Neuronal stem cell (in vitro differentiated cells): ENCODE measurements around the gene HDAC4.

Source experiments
- DNase-seq: peaks from one replicate; pipeline ENCODE4 v3.0.0-alpha.2; 2013; ENCODE audit warnings: low spot score
- H2AFZ ChIP-seq: one replicate; pipeline ENCODE4 v1.6.1; 2013; ENCODE audit warnings: mild to moderate bottlenecking, low read length, inconsistent platforms
- H2AK5ac ChIP-seq: 2 replicates; pipeline ENCODE4 v1.6.1; 2013; ENCODE audit warnings: low read depth, mild to moderate bottlenecking, inconsistent platforms, low read length, moderate library complexity, mixed read lengths
- H2BK120ac ChIP-seq: 2 replicates; pipeline ENCODE4 v1.6.1; 2013; ENCODE audit warnings: low read depth, mild to moderate bottlenecking, inconsistent platforms, low read length, moderate library complexity, mixed read lengths
- H2BK12ac ChIP-seq: one replicate; pipeline ENCODE4 v1.6.1; 2013; ENCODE audit warnings: low read length, inconsistent platforms
- H2BK15ac ChIP-seq: 2 replicates; pipeline ENCODE4 v1.6.1; 2013; ENCODE audit warnings: mild to moderate bottlenecking, low read length, inconsistent platforms, mixed read lengths
- H2BK5ac ChIP-seq: one replicate; pipeline ENCODE4 v1.6.1; 2013; ENCODE audit warnings: inconsistent platforms, mild to moderate bottlenecking, low read length, moderate library complexity
- H3K14ac ChIP-seq: one replicate; pipeline ENCODE4 v1.6.1; 2013; ENCODE audit warnings: low read length, inconsistent platforms
- H3K18ac ChIP-seq: 2 replicates; pipeline ENCODE4 v1.6.1; 2013; ENCODE audit warnings: low read length, inconsistent platforms
- H3K23ac ChIP-seq: 2 replicates; pipeline ENCODE4 v1.6.1; 2013; ENCODE audit warnings: low read depth, mild to moderate bottlenecking, mixed read lengths, low read length, inconsistent platforms; ENCODE audit not compliant: poor library complexity
- H3K27ac ChIP-seq: replicated peaks from 3 replicates; pipeline ENCODE4 v1.5.1; 2013; ENCODE audit warnings: low read length, inconsistent platforms
- H3K27me3 ChIP-seq, 3 experiments: 2 replicates each; pipeline ENCODE4 v1.6.1; 2013; ENCODE audit warnings: low read length in 3 of 3, mild to moderate bottlenecking in 2 of 3, inconsistent platforms in 1 of 3, low read depth in 1 of 3, mixed read lengths in 1 of 3, moderate library complexity in 1 of 3; ENCODE audit not compliant: control insufficient read depth in 3 of 3, insufficient read depth in 3 of 3
- H3K36me3 ChIP-seq, 2 donors: replicated peaks in 1 of 2; 2 replicates each; pipeline ENCODE4 v1.6.1; 2013; ENCODE audit warnings: low read length in 2 of 2; ENCODE audit not compliant: control insufficient read depth in 2 of 2, insufficient read depth in 2 of 2
- H3K4ac ChIP-seq: 2 replicates; pipeline ENCODE4 v1.6.1; 2013; ENCODE audit warnings: inconsistent platforms, mild to moderate bottlenecking, low read length, moderate library complexity
- H3K4me1 ChIP-seq, 2 donors: 1 replicate in 1 of 2; 2 replicates in 1 of 2; pipeline ENCODE4 v1.6.1; 2013; ENCODE audit warnings: low read length in 2 of 2, low read depth in 1 of 2; ENCODE audit not compliant: control insufficient read depth in 2 of 2, insufficient read depth in 1 of 2
- H3K4me2 ChIP-seq: one replicate; pipeline ENCODE4 v1.6.1; 2013; ENCODE audit warnings: mild to moderate bottlenecking, low read length, inconsistent platforms; ENCODE audit not compliant: insufficient read depth, poor library complexity, severe bottlenecking
- H3K4me3 ChIP-seq, 2 donors: 2 replicates each; pipeline ENCODE4 v1.5.1; 2013; ENCODE audit warnings: low read length in 2 of 2, mild to moderate bottlenecking in 2 of 2, inconsistent platforms in 1 of 2, moderate library complexity in 1 of 2
- H3K79me1 ChIP-seq: one replicate; pipeline ENCODE4 v1.6.1; 2013; ENCODE audit warnings: low read depth, mild to moderate bottlenecking, inconsistent platforms, low read length, moderate library complexity
- H3K9ac ChIP-seq: one replicate; pipeline ENCODE4 v1.6.1; 2013; ENCODE audit warnings: mild to moderate bottlenecking, low read depth, low read length, inconsistent platforms; ENCODE audit not compliant: poor library complexity
- H3K9me3 ChIP-seq, 2 donors: replicated peaks in 1 of 2; 2 replicates each; pipeline versions ENCODE3 to v1.6.1; 2013; ENCODE audit warnings: low read length in 2 of 2, mild to moderate bottlenecking in 2 of 2, inconsistent platforms in 1 of 2, low read depth in 1 of 2, mixed read lengths in 1 of 2, moderate library complexity in 1 of 2; ENCODE audit not compliant: control insufficient read depth in 2 of 2, insufficient read depth in 1 of 2
- H4K8ac ChIP-seq: one replicate; pipeline ENCODE4 v1.6.1; 2013; ENCODE audit warnings: low read depth, mild to moderate bottlenecking, inconsistent platforms, low read length, moderate library complexity
- H4K91ac ChIP-seq: one replicate; pipeline ENCODE4 v1.6.1; 2013; ENCODE audit warnings: low read length, low read depth, mild to moderate bottlenecking, inconsistent platforms; ENCODE audit not compliant: poor library complexity
- WGBS, 2 donors: extraction: QIAGEN DNeasy Blood & Tissue Kit; methylation state at CpG; one replicate each; pipeline ENCODE4 v1.1.7; 2013; ENCODE audit warnings: missing lambda C conversion rate in 2 of 2, mixed read lengths in 1 of 2; ENCODE audit not compliant: insufficient read length in 2 of 2, insufficient replicate concordance in 1 of 2; ENCODE audit errors: extremely low coverage in 2 of 2; 5-methylcytosine and 5-hydroxymethylcytosine counted together

Gene HDAC4

DNA sequence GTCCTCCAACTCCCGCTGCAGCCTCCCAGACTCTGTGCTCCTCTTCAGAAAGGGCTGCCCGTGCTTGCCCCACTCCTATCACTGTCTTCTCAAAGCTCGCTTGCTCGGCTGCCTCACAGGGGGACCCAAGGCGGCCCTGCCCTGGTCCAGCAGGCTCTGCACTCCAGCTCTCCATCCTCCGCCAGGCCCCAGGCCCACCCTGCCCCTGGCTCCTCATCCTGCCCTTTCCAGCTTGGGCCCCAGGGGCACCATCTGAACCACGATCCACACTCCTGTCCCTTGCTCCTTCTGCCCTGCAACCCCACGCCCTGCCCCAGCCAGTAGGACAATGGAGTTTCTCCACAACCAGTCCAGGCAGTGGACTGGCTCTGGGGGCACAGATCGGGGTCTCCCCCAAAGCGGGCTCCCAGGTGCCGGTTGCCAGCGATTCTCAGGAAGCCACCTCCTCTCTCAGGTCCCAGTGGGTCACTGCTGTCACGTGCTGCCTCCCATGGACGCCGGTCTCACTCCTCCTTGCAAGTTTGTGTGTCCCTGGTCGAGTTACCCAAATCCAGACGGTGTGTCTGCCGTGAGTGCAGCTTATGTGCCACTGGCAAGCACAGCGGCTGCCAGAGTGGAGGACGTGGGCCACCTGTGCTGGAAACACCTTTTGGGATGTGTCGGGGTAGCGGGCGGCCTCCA, 238.5 kb downstream of the HDAC4 start:
- no peak overlapping the region for H3K9ac ChIP-seq
- H4K8ac ChIP-seq: no peak overlapping the region
- no peak overlapping the region for H3K4me2 ChIP-seq
- no peak overlapping the region for H3K14ac ChIP-seq
- peak overlapping the region; percentile 59 for H3K23ac ChIP-seq
- peaks cover 8 to 44% of the 10 kb centered on the region in 2 donors for H3K36me3 ChIP-seq
- no peak overlapping the region for H2BK12ac ChIP-seq
- no peak overlapping the region for H2BK15ac ChIP-seq
- no CpG with 5 or more reads among the region's 23 CpGs for WGBS, 2 donors
- H2BK5ac ChIP-seq: no peak overlapping the region
- H2BK120ac ChIP-seq: no peak overlapping the region
- H3K27me3 ChIP-seq: no peaks in the 10 kb centered on the region
- DNase-seq: no peak
- H3K18ac ChIP-seq: no peak overlapping the region
- no peak overlapping the region for H2AK5ac ChIP-seq
- H3K9me3 ChIP-seq: peaks cover 0 to 4% of the 10 kb centered on the region in 2 donors
- no peak overlapping the region for H4K91ac ChIP-seq
- peaks cover 3% of the 10 kb centered on the region for H3K79me1 ChIP-seq
- no peak overlapping the region for H3K27ac ChIP-seq
- H3K4me1 ChIP-seq: peaks cover 0 to 2% of the 10 kb centered on the region in 2 donors
- peak overlapping the region in 1 of 2 donors; percentile 33 for H3K4me3 ChIP-seq
- H2AFZ ChIP-seq: no peak overlapping the region
- H3K4ac ChIP-seq: no peak overlapping the region

DNA sequence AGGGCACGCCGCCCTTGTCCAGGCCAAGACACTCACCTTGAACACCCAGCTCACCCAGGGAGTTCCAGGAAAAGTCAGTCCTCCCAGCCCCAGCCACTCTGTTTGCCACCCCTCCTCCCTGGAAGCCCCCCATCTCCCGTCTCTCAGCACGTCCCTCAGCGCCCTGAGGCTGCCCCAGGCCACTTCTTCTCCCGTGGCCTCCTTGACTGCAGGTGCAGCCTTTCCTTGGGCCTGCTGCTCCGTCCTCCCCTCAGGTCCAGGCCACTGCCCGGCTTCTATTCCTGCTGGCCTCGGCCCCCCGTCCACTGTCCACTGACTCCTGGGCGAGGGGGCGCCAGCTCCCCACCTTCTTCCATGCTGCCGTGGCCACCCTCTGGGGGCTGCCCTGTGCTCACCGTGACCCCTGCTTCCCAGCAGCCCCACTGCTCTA, 239.1 kb downstream of the HDAC4 start:
- Histone ChIP-seq H3K4ac (no peak overlapping the region), H3K9ac (no peak overlapping the region), H2BK12ac (no peak overlapping the region), H3K4me1 (peaks cover 0 to 2% of the 10 kb centered on the region in 2 donors), H2BK120ac (no peak overlapping the region), H2BK15ac (no peak overlapping the region), H3K14ac (no peak overlapping the region), H3K36me3 (peaks cover 8 to 42% of the 10 kb centered on the region in 2 donors), H2AK5ac (no peak overlapping the region), H3K18ac (peak overlapping the region; percentile 25), H4K8ac (no peak overlapping the region), H3K9me3 (peaks cover 0 to 4% of the 10 kb centered on the region in 2 donors), H3K27ac (no peak overlapping the region), H4K91ac (no peak overlapping the region), H3K4me3 (no peak overlapping the region), H2AFZ (no peak overlapping the region), H3K4me2 (no peak overlapping the region), H2BK5ac (no peak overlapping the region), H3K79me1 (peaks cover 2% of the 10 kb centered on the region), H3K27me3 (no peaks in the 10 kb centered on the region), H3K23ac (peak overlapping the region; percentile 59)
- WGBS, 2 donors: no CpG with 5 or more reads among the region's 14 CpGs
- DNase-seq: no peak

DNA sequence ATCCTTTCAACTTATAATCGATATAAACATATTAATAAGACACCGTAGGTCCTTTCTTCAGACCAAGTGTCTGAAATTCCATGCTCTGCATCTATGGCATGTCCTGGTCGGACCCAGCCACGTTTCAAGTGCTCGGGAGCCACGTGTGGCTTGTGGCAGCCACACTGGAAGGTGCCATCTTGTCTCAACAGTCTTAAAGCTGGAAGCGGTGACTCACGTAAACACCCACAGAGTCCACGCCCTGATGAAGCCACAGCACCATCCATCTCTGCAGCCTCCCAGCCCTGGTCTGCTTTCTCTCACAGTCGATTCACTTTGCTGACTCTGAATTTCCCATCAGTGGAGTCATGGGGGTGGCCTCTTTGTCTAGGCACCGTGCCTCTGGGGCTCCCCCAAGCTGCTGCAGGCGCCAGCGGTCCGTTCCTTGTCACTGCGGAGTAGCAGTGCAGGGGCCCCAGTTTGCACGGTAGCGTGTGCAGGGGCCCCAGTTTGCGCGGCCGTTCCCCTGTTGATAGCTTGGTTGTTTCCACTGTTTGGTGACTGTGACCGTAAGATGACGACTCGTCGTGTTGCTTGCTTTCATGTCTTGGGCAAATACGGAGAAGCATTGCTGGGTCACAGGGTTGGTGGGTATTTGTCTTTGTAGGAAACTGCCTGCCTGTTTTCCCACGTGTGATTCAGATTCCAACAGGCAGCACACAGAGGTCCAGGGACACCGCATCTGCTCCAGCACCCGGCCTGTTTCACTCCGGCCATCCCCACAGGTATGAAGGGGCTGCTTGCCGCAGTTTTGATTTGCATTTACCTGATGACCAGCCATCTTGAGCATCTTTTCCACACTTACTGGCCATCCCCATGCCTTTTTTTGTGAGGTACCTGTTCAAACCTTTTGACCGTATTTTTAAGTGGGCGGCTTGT, 240.3 kb downstream of the HDAC4 start:
- Histone ChIP-seq H3K27me3 (no peaks in the 10 kb centered on the region), H2BK5ac (peak overlapping the region; percentile 33), H3K9ac (peak overlapping the region; percentile 12), H2BK15ac (no peak overlapping the region), H3K18ac (no peak overlapping the region), H4K8ac (no peak overlapping the region), H3K4ac (no peak overlapping the region), H2BK120ac (no peak overlapping the region), H2AFZ (no peak overlapping the region), H3K4me3 (no peak overlapping the region), H3K4me1 (peaks cover 0 to 2% of the 10 kb centered on the region in 2 donors), H4K91ac (no peak overlapping the region), H3K9me3 (peaks cover 0 to 4% of the 10 kb centered on the region in 2 donors), H3K79me1 (peaks cover 2% of the 10 kb centered on the region), H2AK5ac (no peak overlapping the region), H2BK12ac (no peak overlapping the region), H3K27ac (no peak overlapping the region), H3K14ac (no peak overlapping the region), H3K23ac (no peak overlapping the region), H3K36me3 (peaks cover 11 to 45% of the 10 kb centered on the region in 2 donors), H3K4me2 (no peak overlapping the region)
- no peak for DNase-seq
- WGBS, 2 donors: 100% methylated on average over 2 of the region's 32 CpGs; no CpG with 5 or more reads in 1 of the 2 donors

DNA sequence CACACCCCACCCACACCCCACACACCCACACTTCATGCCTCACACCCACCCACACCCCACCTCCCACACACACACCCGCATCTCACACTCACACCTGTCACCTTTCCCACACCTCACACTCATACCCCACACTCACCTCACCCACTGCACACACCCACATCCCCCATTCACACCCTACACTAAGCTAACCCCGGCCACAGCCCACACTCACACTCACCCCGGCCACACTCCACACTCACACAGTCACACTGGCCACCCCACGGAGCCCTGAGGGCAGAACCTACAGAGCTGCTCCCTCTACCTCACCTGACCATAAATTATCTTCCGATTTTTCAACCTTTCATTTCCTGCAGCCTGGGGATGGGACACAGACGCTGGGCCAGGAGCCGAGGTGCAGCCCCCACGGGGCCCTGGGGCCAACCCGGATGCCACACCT, 241.3 kb downstream of the HDAC4 start:
- Histone ChIP-seq H3K79me1 (peaks cover 2% of the 10 kb centered on the region), H2BK120ac (no peak overlapping the region), H2AFZ (no peak overlapping the region), H3K27me3 (no peaks in the 10 kb centered on the region), H3K4me3 (no peak overlapping the region), H3K4ac (no peak overlapping the region), H2BK5ac (no peak overlapping the region), H3K36me3 (peaks cover 14 to 55% of the 10 kb centered on the region in 2 donors), H3K27ac (no peak overlapping the region), H4K91ac (no peak overlapping the region), H3K18ac (no peak overlapping the region), H2BK12ac (no peak overlapping the region), H3K9me3 (peaks cover 0 to 4% of the 10 kb centered on the region in 2 donors), H3K14ac (no peak overlapping the region), H4K8ac (no peak overlapping the region), H3K9ac (no peak overlapping the region), H3K4me2 (no peak overlapping the region), H2BK15ac (no peak overlapping the region), H3K23ac (peak overlapping the region; percentile 13), H2AK5ac (no peak overlapping the region), H3K4me1 (peaks cover 0 to 2% of the 10 kb centered on the region in 2 donors)
- WGBS, 2 donors: 100% methylated on average over 2 of the region's 9 CpGs; no CpG with 5 or more reads in 1 of the 2 donors
- no peak for DNase-seq
